GM13977 (cell line): Measurements from ENCODE around the gene ERC1.

Experiments
- DNase-seq: peaks from one replicate; pipeline ENCODE4 v3.0.0; 2012; ENCODE audit warnings: low spot score
- CTCF ChIP-seq: IDR thresholded peaks from 2 replicates; pipeline ENCODE4 v1.5.1; 2012; ENCODE audit warnings: mild to moderate bottlenecking, control low read depth; ENCODE audit not compliant: insufficient read depth; ENCODE audit errors: extremely low read depth, missing control alignments
- in situ Hi-C: fragments of 300-500 bp; cut with MboI; formaldehyde crosslinking; loops from one replicate; pipeline ENCODE4 v1.12.0; 2022; ENCODE audit warnings: low sequenced_read_pairs, low pct_unique_long_range_greater_than_20kb, mixed read lengths, inconsistent platforms; ENCODE audit not compliant: unreplicated experiment

Gene ERC1

GRCh38 chr12:1532375-1533165, 541.5 kb downstream of the ERC1 start:
- in situ Hi-C loops = no loop called here
- no peak for TF ChIP-seq CTCF
- no peak for DNase-seq

GRCh38 chr12:1533205-1533601, 542.2 kb downstream of the ERC1 start:
- in situ Hi-C loops = no loop called here
- peak; percentile 65 for DNase-seq
- TF ChIP-seq CTCF = peak; percentile 29

- peak; percentile 73 for DNase-seq
- no peak for TF ChIP-seq CTCF
- in situ Hi-C loops = no loop called here
Measured at GRCh38 chr12:1533602-1534304, 542.7 kb downstream of the ERC1 start.

- in situ Hi-C loops = no loop called here
- peak; percentile 40 for DNase-seq
- TF ChIP-seq CTCF = no peak
Measured at GRCh38 chr12:1534748-1535147, 543.7 kb downstream of the ERC1 start.

GRCh38 chr12:1536817-1537216, 545.8 kb downstream of the ERC1 start:
- no peak for DNase-seq
- in situ Hi-C loops = no loop called here
- no peak for TF ChIP-seq CTCF

GRCh38 chr12:1539135-1539534, 548.1 kb downstream of the ERC1 start:
- TF ChIP-seq CTCF = no peak
- in situ Hi-C loops = no loop called here

More at GRCh38 chr12:1539135-1539534, 548.1 kb downstream of the ERC1 start:
- no peak for DNase-seq
